ENCODE results near the gene PAK5. TPM values are rescaled to one million over a fixed set of nuclear protein-coding genes. Genes with fewer than 3 reads are reported as not detected.

PAK5 gene
- total and polyA plus RNA-seq, 9 of the 15 experiments (the other 6 are each of a cell fraction or from before 2014, with no cell fraction given) = not detected

GRCh38 chr20:9496155-9496554 lies 342.7 kb downstream of the PAK5 start:
- CTCF ChIA-PET (ENCODE audit: low intra/inter-chr PET ratio) = no interaction called here
- POLR2A ChIA-PET = interaction anchor here (0.6 kb wide), 1 partner anchor 10 kb away, joined by 3 read pairs; no protein-coding TSS in a partner anchor
- intact Hi-C loops (cut with micrococcal nuclease) = no loop called here
- no peak overlapping the region for H3K27ac ChIP-seq (ENCODE audit: extremely low read depth, low read depth, low read length)
- no peak for ATAC-seq
- TF ChIP-seq L3MBTL2 (IDR thresholded peaks at IDR 0.05) (no peak), CHD7 (IDR thresholded peaks at IDR 0.05; ENCODE audit: low read depth, low read length) (no peak), HMGN3 (IDR thresholded peaks at IDR 0.05; ENCODE audit: borderline replicate concordance, extremely low read depth, insufficient read length, low read depth, low read length) (no peak), ZFP1 (CRISPR knock-in tag; IDR thresholded peaks at IDR 0.05) (no peak), TEAD4 (IDR thresholded peaks at IDR 0.05; ENCODE audit: low read length) (no peak), TEAD4 (CRISPR knock-in tag; IDR thresholded peaks at IDR 0.05; ENCODE audit: borderline replicate concordance) (no peak), HMBOX1 (IDR thresholded peaks at IDR 0.05) (no peak), IRF1 (CRISPR knock-in tag; IDR thresholded peaks at IDR 0.05; ENCODE audit: borderline replicate concordance) (no peak), HMG20A (CRISPR knock-in tag; conservative IDR thresholded peaks at IDR 0.05) (no peak)
- no peaks in the 10 kb centered on the region for H3K4me1 ChIP-seq (replicated peaks in 1 of 2; ENCODE audit: control insufficient read depth in 2 of 2, insufficient read depth in 2 of 2, low read length in 2 of 2)
- no peaks in the 10 kb centered on the region for H4K20me1 ChIP-seq (replicated peaks; ENCODE audit: control insufficient read depth, insufficient read depth, low read length)
- no peak for FAIRE-seq
- no peak overlapping the region for H3K4me3 ChIP-seq
- H3K36me3 ChIP-seq (ENCODE audit: control insufficient read depth, insufficient read depth, low read length) = no peaks in the 10 kb centered on the region
- H3K9me1 ChIP-seq (ENCODE audit: control insufficient read depth, insufficient read depth, low read length) = no peaks in the 10 kb centered on the region
- no peaks in the 10 kb centered on the region for H3K9me3 ChIP-seq (replicated peaks; ENCODE audit: control insufficient read depth, insufficient read depth, low read depth, low read length)
- no peaks in the 10 kb centered on the region for H3K27me3 ChIP-seq (ENCODE audit: control insufficient read depth in 2 of 2, insufficient read depth in 2 of 2, low read length in 2 of 2)
- in situ Hi-C loops (cut with MboI) = no loop called here
- no peak overlapping the region for H3K4me2 ChIP-seq (ENCODE audit: insufficient read depth, low read length)
- no peak for DNase-seq (ENCODE audit: extremely low read depth in 1 of 4, low spot score in 3 of 4)
- H3K79me2 ChIP-seq (ENCODE audit: control insufficient read depth, insufficient read depth, low read length) = no peaks in the 10 kb centered on the region
- H3K9ac ChIP-seq (ENCODE audit: insufficient read depth in 1 of 2, low read depth in 2 of 2, low read length in 2 of 2) = no peak overlapping the region
- H2AFZ ChIP-seq (ENCODE audit: low read depth, low read length) = no peak overlapping the region
- no TSS peak for BruUV-seq (replicated peaks)
- WGBS (ENCODE audit: insufficient coverage, low coverage, missing lambda C conversion rate) = 0% methylated on average over 3 of the region's 3 CpGs
